ENCODE data around the gene PPP1R37. TPM values are rescaled to one million over a fixed set of nuclear protein-coding genes. Genes with fewer than 3 reads are reported as not detected.

Gene PPP1R37
- total and polyA plus RNA-seq, 2 of the 13 experiments (the other 11 are each of a cell fraction or from before 2014, with no cell fraction given): 9.0 to 14.3 TPM

- Histone ChIP-seq H4K20me1 (ENCODE audit: insufficient read depth, low read length) (no peaks in the 10 kb centered on the region), H3K27ac (ENCODE audit: extremely low read length, insufficient read depth, low read length) (peak overlapping the region; percentile 57), H3K9ac (ENCODE audit: insufficient read depth, low read depth, low read length) (peak overlapping the region; percentile 67), H3K4me3 (replicated peaks in 1 of 3; ENCODE audit: insufficient read depth in 1 of 3, low read depth in 2 of 3, low read length in 3 of 3) (peak overlapping the region; percentile 58 to 88 (median 82)), H3K79me2 (ENCODE audit: insufficient read depth, low read length) (peaks cover 14% of the 10 kb centered on the region), H2AFZ (ENCODE audit: low read length) (no peak overlapping the region), H3K27me3 (ENCODE audit: control insufficient read depth in 1 of 2, insufficient read depth in 2 of 2, low read length in 2 of 2) (no peaks in the 10 kb centered on the region; a peak in 1 of 5 replicates), H3K9me3 (ENCODE audit: low read length) (no peaks in the 10 kb centered on the region), H3K4me2 (ENCODE audit: low read depth, low read length) (peak overlapping the region; percentile 84), H3K4me1 (ENCODE audit: insufficient read depth, low read length) (peaks cover 35% of the 10 kb centered on the region), H3K36me3 (replicated peaks in 1 of 2; ENCODE audit: control insufficient read depth in 1 of 2, insufficient read depth in 2 of 2, low read length in 2 of 2) (peaks cover 4 to 9% of the 10 kb centered on the region in 2 experiments; a peak in 3 of 5 replicates)
- in situ Hi-C loops (cut with HindIII; ENCODE audit: extremely low pct_ligation_motif_present, low pct_unique_long_range_greater_than_20kb): no loop called here
- ChIA-PET POLR2A (interaction anchor here (0.7 to 3.1 kb wide), 6 partner anchors 10 to 37 kb away, joined by 3 to 10 read pairs (median 4); partner anchors contain the start of genes CLASRP and PPP1R37), CTCF (ENCODE audit: low intra/inter-chr PET ratio, low total read pairs) (no interaction called here)
- no TSS peak for BruUV-seq (replicated peaks)
- ATAC-seq (peak; percentile 49), FAIRE-seq (no peak), DNase-seq (ENCODE audit: low spot score) (peak; percentile 39)
- WGBS (ENCODE audit: low lambda C conversion rate): 7% methylated on average over 20 of the region's 26 CpGs
- intact Hi-C loops (cut with micrococcal nuclease; ENCODE audit: unreplicated experiment): loop anchor here (5.0 kb wide), 1 partner anchor 52 kb away; no protein-coding TSS in a partner anchor
- TF ChIP-seq ZBTB2 (CRISPR knock-in tag; IDR thresholded peaks at IDR 0.05; ENCODE audit: low read depth) (no peak), GATAD1 (CRISPR knock-in tag; IDR thresholded peaks at IDR 0.05) (no peak), AHR (CRISPR knock-in tag; IDR thresholded peaks at IDR 0.05) (no peak), ZNF530 (CRISPR knock-in tag; IDR thresholded peaks at IDR 0.05; ENCODE audit: low read depth) (no peak), SAP130 (CRISPR knock-in tag; IDR thresholded peaks at IDR 0.05; ENCODE audit: low read depth) (peak; percentile 59), SALL1 (CRISPR knock-in tag; IDR thresholded peaks at IDR 0.05) (peak; percentile 7; the same call in 1 of the 2 replicates), ASH2L (IDR thresholded peaks at IDR 0.05; ENCODE audit: insufficient read length, low read depth, low read length) (peak; percentile 12), ZNF318 (CRISPR knock-in tag; IDR thresholded peaks at IDR 0.05) (no peak), ZNF737 (CRISPR knock-in tag; IDR thresholded peaks at IDR 0.05; ENCODE audit: borderline replicate concordance) (peak; percentile 67; the same call in 1 of the 2 replicates), ZNF275 (CRISPR knock-in tag; IDR thresholded peaks at IDR 0.05; ENCODE audit: borderline replicate concordance) (0 out of 2 replicates have a peak, but pooled peaks have one; percentile 43), PCBP1 (IDR thresholded peaks at IDR 0.05; ENCODE audit: borderline replicate concordance, low read depth, low read length) (0 out of 2 replicates have a peak, but pooled peaks have one; percentile 38), AGO2 (optimal IDR thresholded peaks at IDR 0.05; ENCODE audit: low read depth, low read length) (peak; percentile 19)
Observed at GRCh38 chr19:45075301-45076028, 17.5 kb upstream of the PPP1R37 start.

Data from HepG2 (cell line).